Lower lobe of right lung (tissue), 2 donors: ENCODE results near the gene SH2D1A. TPM values are rescaled to one million over a fixed set of nuclear protein-coding genes. Genes with fewer than 3 reads are reported as not detected.
A peak's percentile ranks its signal among the peaks of the same experiment; 100 is the strongest.

Experiments
- ATAC-seq, 2 donors: fragments of 200-7000 bp; cut with Tn5 transposase; one replicate each; pipeline ENCODE4 v1.9.1; 2020 to 2022; ENCODE audit warnings: mild to moderate bottlenecking in 2 of 2, moderate library complexity in 2 of 2
- DNase-seq: peaks from one replicate; pipeline ENCODE4 v3.0.0-alpha.2; 2020
- H3K27ac ChIP-seq: fragments of 200-600 bp; one replicate; pipeline ENCODE4 v1.8.0; 2022
- H3K27me3 ChIP-seq: fragments of 200-600 bp; one replicate; pipeline ENCODE4 v1.8.0; 2022; ENCODE audit warnings: low read depth
- H3K36me3 ChIP-seq: fragments of 200-600 bp; one replicate; pipeline ENCODE4 v1.8.0; 2022; ENCODE audit warnings: mild to moderate bottlenecking
- H3K4me1 ChIP-seq: fragments of 200-600 bp; one replicate; pipeline ENCODE4 v1.8.0; 2022
- H3K4me3 ChIP-seq: fragments of 200-600 bp; one replicate; pipeline ENCODE4 v1.8.0; 2022; ENCODE audit warnings: mild to moderate bottlenecking
- H3K9me3 ChIP-seq: fragments of 200-600 bp; one replicate; pipeline ENCODE4 v1.8.0; 2022
- CTCF ChIP-seq: fragments of 200-600 bp; IDR thresholded peaks from one replicate; pipeline ENCODE4 v1.8.0; 2022; ENCODE audit warnings: antibody characterized with exemption, mild to moderate bottlenecking
- intact Hi-C: fragments of 100-400 bp; cut with DNase I; formaldehyde crosslinking; loops from one replicate; pipeline ENCODE4 v1.11.0; 2022
- total RNA-seq: library from RNA; stranded (reverse); fragmentation: NEBNext Ultra II Directional; extraction: Animal tissue kit (Norgen Biotek cat#: 25700); gene quantifications from one replicate; pipeline ENCODE4 v1.2.1, GENCODE V29; 2021
- donor health status: DM: no; HTN: yes; CAD: no; lungs with severe emphysema.

Gene SH2D1A
- total RNA-seq, 1 donor from 2014 or later = 1.0 TPM

DNA sequence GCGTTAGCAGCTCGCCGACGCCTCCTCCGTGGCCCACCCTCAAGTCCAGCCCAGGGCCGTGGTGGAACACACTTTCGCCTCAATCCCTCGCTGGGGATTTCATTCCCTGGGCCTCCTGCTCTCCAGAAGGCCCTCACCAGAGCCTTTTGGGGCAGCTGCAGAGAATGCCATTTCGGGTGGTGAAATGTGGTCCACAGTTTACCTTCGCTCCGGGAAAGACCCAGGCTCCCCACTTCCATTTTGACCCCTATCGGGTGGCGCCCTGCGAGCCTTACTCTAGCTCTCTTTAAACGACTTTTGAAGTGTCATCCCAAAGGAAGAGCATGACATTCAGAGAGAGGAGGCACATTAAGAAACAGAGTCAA is 496 bp downstream of the SH2D1A start:
- no peaks in the 10 kb centered on the region for H3K9me3 ChIP-seq
- no peaks in the 10 kb centered on the region for H3K36me3 ChIP-seq
- H3K27ac ChIP-seq = no peak overlapping the region
- DNase-seq = no peak
- no peaks in the 10 kb centered on the region for H3K27me3 ChIP-seq
- intact Hi-C loops = no loop called here
- TF ChIP-seq CTCF = no peak
- H3K4me3 ChIP-seq = peak overlapping the region; percentile 23
- ATAC-seq = no peak
- no peaks in the 10 kb centered on the region for H3K4me1 ChIP-seq

GRCh38 chrX:124347242-124347641 is 879 bp downstream of the SH2D1A start:
- Histone ChIP-seq H3K27me3 (no peaks in the 10 kb centered on the region), H3K36me3 (no peaks in the 10 kb centered on the region), H3K4me1 (no peaks in the 10 kb centered on the region), H3K9me3 (no peaks in the 10 kb centered on the region), H3K27ac (no peak overlapping the region), H3K4me3 (peak overlapping the region; percentile 23)
- no peak for ATAC-seq
- intact Hi-C loops = no loop called here
- TF ChIP-seq CTCF = no peak
- no peak for DNase-seq

- no peak overlapping the region for H3K27ac ChIP-seq
- no peak overlapping the region for H3K4me3 ChIP-seq
- H3K36me3 ChIP-seq = no peaks in the 10 kb centered on the region
- ATAC-seq = no peak
- intact Hi-C loops = no loop called here
- DNase-seq = no peak
- H3K4me1 ChIP-seq = no peaks in the 10 kb centered on the region
- TF ChIP-seq CTCF = no peak
- no peaks in the 10 kb centered on the region for H3K9me3 ChIP-seq
- no peaks in the 10 kb centered on the region for H3K27me3 ChIP-seq
These were observed 1.8 kb downstream of the SH2D1A start for GRCh38 chrX:124348182-124348581.

GRCh38 chrX:124348885-124349453 is 2.6 kb downstream of the SH2D1A start:
- Histone ChIP-seq H3K4me1 (no peaks in the 10 kb centered on the region), H3K36me3 (no peaks in the 10 kb centered on the region), H3K27ac (no peak overlapping the region), H3K27me3 (no peaks in the 10 kb centered on the region), H3K9me3 (no peaks in the 10 kb centered on the region), H3K4me3 (no peak overlapping the region)
- ATAC-seq = no peak
- no peak for TF ChIP-seq CTCF
- DNase-seq = no peak
- intact Hi-C loops = no loop called here

- ATAC-seq (no peak), DNase-seq (no peak)
- Histone ChIP-seq H3K4me1 (no peaks in the 10 kb centered on the region), H3K27me3 (no peaks in the 10 kb centered on the region), H3K36me3 (no peaks in the 10 kb centered on the region), H3K9me3 (no peaks in the 10 kb centered on the region), H3K4me3 (no peak overlapping the region), H3K27ac (no peak overlapping the region)
- intact Hi-C loops = no loop called here
- no peak for TF ChIP-seq CTCF
These were observed 8.3 kb downstream of the SH2D1A start for GRCh38 chrX:124354648-124355047.
